ENCODE data around the gene APOM.

Gene APOM

GRCh38 chr6:31677955-31678354, 22.3 kb downstream of the APOM start:
- no peak for DNase-seq
- Histone ChIP-seq H3K27me3 (ENCODE audit: insufficient read depth, low read depth, severe bottlenecking) (no peaks in the 10 kb centered on the region), H3K27ac (no peak overlapping the region), H3K36me3 (peaks cover 10% of the 10 kb centered on the region), H3K4me3 (ENCODE audit: low read depth, low read length) (no peak overlapping the region), H3K9me3 (ENCODE audit: severe bottlenecking) (no peaks in the 10 kb centered on the region)
- TF ChIP-seq CTCF (IDR thresholded peaks at IDR 0.05; ENCODE audit: low read depth, low read length): no peak

- no peaks in the 10 kb centered on the region for H3K27me3 ChIP-seq (ENCODE audit: insufficient read depth, low read depth, severe bottlenecking)
- H3K9me3 ChIP-seq (ENCODE audit: severe bottlenecking): no peaks in the 10 kb centered on the region
- no peak within 1 kb of the TSS for H3K4me3 ChIP-seq (ENCODE audit: low read depth, low read length)
- peak; percentile 90 for TF ChIP-seq CTCF (IDR thresholded peaks at IDR 0.05; ENCODE audit: low read depth, low read length)
- H3K36me3 ChIP-seq: peaks cover 8% of the 10 kb centered on the region
- H3K27ac ChIP-seq: peak within 1 kb of the TSS; percentile 21; the same call in 1 of the 2 replicates
- DNase-seq: peak; percentile 89
These were observed 24.8 kb downstream of the APOM start, which contains the start of gene LY6G5C for GRCh38 chr6:31680226-31681134. Gene LY6G5C, minus strand, starts transcription at chr6:31681067. Its CDS starts 694 bp downstream, at chr6:31680373.

GRCh38 chr6:31681135-31681671, 25.5 kb downstream of the APOM start:
- no peak overlapping the region for H3K4me3 ChIP-seq (ENCODE audit: low read depth, low read length)
- H3K9me3 ChIP-seq (ENCODE audit: severe bottlenecking): no peaks in the 10 kb centered on the region
- peaks cover 15% of the 10 kb centered on the region for H3K36me3 ChIP-seq
- H3K27me3 ChIP-seq (ENCODE audit: insufficient read depth, low read depth, severe bottlenecking): no peaks in the 10 kb centered on the region
- DNase-seq: no peak
- H3K27ac ChIP-seq: no peak overlapping the region
- TF ChIP-seq CTCF (IDR thresholded peaks at IDR 0.05; ENCODE audit: low read depth, low read length): no peak

GRCh38 chr6:31683591-31683990, 27.9 kb downstream of the APOM start:
- DNase-seq: no peak
- Histone ChIP-seq H3K9me3 (ENCODE audit: severe bottlenecking) (no peaks in the 10 kb centered on the region), H3K4me3 (ENCODE audit: low read depth, low read length) (no peak overlapping the region), H3K27ac (no peak overlapping the region), H3K36me3 (peaks cover 39% of the 10 kb centered on the region), H3K27me3 (ENCODE audit: insufficient read depth, low read depth, severe bottlenecking) (no peaks in the 10 kb centered on the region)
- no peak for TF ChIP-seq CTCF (IDR thresholded peaks at IDR 0.05; ENCODE audit: low read depth, low read length)

- Histone ChIP-seq H3K27ac (no peak overlapping the region), H3K36me3 (peaks cover 66% of the 10 kb centered on the region), H3K27me3 (ENCODE audit: insufficient read depth, low read depth, severe bottlenecking) (no peaks in the 10 kb centered on the region), H3K4me3 (ENCODE audit: low read depth, low read length) (no peak overlapping the region), H3K9me3 (ENCODE audit: severe bottlenecking) (no peaks in the 10 kb centered on the region)
- no peak for DNase-seq
- no peak for TF ChIP-seq CTCF (IDR thresholded peaks at IDR 0.05; ENCODE audit: low read depth, low read length)
These were observed 30.8 kb downstream of the APOM start for GRCh38 chr6:31686483-31686882.
